Effector memory CD4-positive, alpha-beta T cell (primary cell): ENCODE data around the gene TMEM253.

Experiments used
- DNase-seq, 3 donors: peaks; one replicate each; pipeline ENCODE4 v3.0.0-alpha.2; 2020
- H3K27ac ChIP-seq: 2 replicates; pipeline ENCODE4 v1.7.0; 2013; ENCODE audit warnings: mild to moderate bottlenecking, low read length, moderate library complexity; ENCODE audit not compliant: insufficient read depth, poor library complexity, severe bottlenecking
- H3K27me3 ChIP-seq: replicated peaks from 2 replicates; pipeline ENCODE4 v1.7.0; 2013; ENCODE audit warnings: mild to moderate bottlenecking, low read length; ENCODE audit not compliant: insufficient read depth, control insufficient read depth, poor library complexity, severe bottlenecking
- H3K36me3 ChIP-seq: 2 replicates; pipeline ENCODE4 v1.7.0; 2013; ENCODE audit warnings: mild to moderate bottlenecking, low read length, moderate library complexity; ENCODE audit not compliant: control insufficient read depth, insufficient read depth
- H3K4me1 ChIP-seq: 2 replicates; pipeline ENCODE4 v1.7.0; 2013; ENCODE audit warnings: low read length, mild to moderate bottlenecking; ENCODE audit not compliant: control insufficient read depth, insufficient read depth, poor library complexity, severe bottlenecking
- H3K4me3 ChIP-seq: 2 replicates; pipeline ENCODE4 v1.7.0; 2013; ENCODE audit warnings: low read length, low read depth, mild to moderate bottlenecking; ENCODE audit not compliant: insufficient read depth, poor library complexity, severe bottlenecking
- H3K9me3 ChIP-seq: 2 replicates; pipeline ENCODE4 v1.7.0; 2013; ENCODE audit warnings: mild to moderate bottlenecking, low read length, moderate library complexity; ENCODE audit not compliant: control insufficient read depth

TMEM253 gene

DNA sequence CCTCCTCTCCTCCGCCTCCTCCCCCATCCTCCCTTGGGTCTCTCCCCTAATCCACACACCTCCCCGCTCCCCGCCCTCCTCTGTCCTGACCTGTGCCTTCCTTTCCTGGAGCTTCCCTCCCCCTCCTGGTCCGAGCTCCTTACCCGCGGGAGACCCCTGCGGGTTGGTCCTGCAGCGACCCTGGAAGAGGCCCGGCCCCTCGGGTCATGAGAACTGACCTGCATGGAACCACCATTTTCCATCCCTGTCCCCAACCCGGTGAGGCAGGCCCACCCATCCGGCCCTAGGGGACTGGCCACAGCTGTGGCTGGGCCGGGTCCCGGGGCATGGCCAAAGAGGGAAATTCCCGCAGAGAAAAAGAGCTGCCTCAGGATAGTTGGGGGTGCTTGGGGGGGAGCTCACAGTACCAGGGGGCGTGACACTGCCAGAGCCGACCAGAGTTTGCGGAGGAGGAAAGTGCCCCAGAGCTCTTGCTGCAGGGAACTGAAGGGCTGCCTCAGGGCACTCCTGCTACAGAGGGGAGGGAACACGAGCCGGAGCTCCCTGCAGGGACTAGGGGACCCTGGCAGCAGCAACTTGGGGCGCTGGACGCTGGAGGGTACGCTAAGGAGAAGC, 30.1 kb upstream of the TMEM253 start:
- Histone ChIP-seq H3K4me1 (peaks cover 35% of the 10 kb centered on the region), H3K27me3 (peaks cover 44% of the 10 kb centered on the region), H3K9me3 (no peaks in the 10 kb centered on the region), H3K36me3 (no peaks in the 10 kb centered on the region), H3K4me3 (peak overlapping the region; percentile 41), H3K27ac (no peak overlapping the region)
- DNase-seq = no peak

DNA sequence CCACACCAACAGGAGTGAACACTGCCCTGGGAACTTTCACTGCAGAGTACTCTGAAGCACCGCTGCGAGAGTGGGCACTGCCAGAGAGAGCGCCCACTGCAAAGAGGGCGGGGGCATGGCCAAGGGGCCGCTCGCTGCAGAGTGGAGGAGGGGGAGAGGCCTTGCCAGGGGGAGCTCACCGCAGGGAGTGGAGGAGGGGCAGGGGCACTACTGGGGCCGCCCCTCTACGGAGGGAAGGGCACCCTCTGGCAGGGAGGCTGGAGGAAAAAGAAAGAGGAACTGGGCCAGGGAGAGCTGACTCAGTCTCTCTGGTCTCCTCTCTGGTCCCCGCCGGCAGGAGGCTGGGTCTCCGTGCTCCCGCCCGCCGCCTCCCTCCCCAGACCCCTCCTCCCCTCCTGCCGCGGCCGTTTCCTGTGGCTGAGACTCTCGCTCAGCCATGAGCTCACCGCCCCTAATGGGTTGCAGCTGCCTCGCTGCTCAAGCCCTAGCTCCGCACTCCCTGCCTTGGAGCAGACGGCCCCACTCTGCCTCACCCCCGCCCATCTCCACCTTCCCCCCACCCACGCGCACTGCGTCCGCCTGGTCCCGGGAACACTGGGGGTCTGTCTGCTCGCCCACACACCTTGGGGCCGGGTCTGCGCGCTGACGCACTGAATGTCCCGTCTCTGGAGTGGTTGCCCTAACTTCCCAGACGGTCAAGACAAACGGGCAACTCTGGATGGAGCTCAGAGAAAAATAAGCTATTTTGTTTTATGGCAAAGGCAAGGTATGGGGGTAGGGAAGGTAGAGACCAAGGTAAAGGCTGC, 29.4 kb upstream of the TMEM253 start:
- H3K4me1 ChIP-seq = peaks cover 35% of the 10 kb centered on the region
- H3K27me3 ChIP-seq = peaks cover 44% of the 10 kb centered on the region
- peak; percentile 27 to 41 (median 34) for DNase-seq
- H3K27ac ChIP-seq = no peak overlapping the region
- H3K4me3 ChIP-seq = peak overlapping the region; percentile 41
- no peaks in the 10 kb centered on the region for H3K36me3 ChIP-seq
- no peaks in the 10 kb centered on the region for H3K9me3 ChIP-seq

DNA sequence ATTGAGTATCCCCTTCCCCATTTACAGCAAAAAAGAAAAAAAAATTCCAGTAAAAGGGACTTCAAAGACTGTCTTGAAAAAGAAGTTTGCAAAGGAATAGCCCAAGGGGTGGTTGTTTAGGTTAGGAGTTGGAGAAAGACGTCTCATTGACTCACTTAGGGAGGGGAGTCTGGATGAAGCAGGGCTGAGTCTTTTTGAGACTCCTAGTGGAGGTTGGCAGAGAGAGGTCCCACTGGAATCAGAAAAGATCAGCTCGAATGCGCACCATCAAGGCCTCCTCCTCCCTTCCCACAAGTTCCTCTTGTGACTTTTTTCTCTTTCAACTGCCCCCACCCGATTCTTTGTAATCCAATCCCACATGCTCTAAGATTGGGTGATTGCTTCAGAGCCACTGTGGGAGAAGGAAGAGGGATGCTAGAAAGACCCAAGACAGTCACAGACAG, 28.8 kb upstream of the TMEM253 start:
- peaks cover 35% of the 10 kb centered on the region for H3K4me1 ChIP-seq
- peaks cover 43% of the 10 kb centered on the region for H3K27me3 ChIP-seq
- no peaks in the 10 kb centered on the region for H3K9me3 ChIP-seq
- no peaks in the 10 kb centered on the region for H3K36me3 ChIP-seq
- H3K27ac ChIP-seq = no peak overlapping the region
- H3K4me3 ChIP-seq = peak overlapping the region; percentile 41
- DNase-seq = no peak

DNA sequence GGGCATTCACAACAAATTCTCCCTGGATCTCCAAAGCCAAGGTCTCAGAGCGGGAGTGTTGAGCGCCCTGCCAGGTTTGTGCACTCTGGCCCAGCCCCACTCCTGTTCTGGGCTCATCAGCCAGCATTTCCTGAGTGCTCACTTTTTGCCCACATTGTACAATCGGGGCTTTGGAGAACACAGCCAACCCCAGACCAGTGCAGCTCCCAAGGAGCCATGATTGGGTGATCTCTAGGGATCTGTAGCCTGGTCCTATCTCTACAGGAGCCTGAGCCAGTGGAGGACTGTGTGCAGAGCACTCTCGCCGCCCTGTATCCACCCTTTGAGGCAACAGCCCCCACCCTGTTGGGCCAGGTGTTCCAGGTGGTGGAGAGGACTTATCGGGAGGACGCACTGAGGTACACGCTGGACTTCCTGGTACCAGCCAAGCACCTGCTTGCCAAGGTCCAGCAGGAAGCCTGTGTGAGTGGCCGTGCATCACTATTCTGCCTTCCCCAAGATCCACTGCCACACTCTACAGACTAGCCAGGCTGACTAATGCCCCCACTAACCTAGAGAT, 28.0 kb upstream of the TMEM253 start:
- H3K4me3 ChIP-seq = no peak overlapping the region
- DNase-seq = no peak
- peaks cover 35% of the 10 kb centered on the region for H3K4me1 ChIP-seq
- H3K27ac ChIP-seq = no peak overlapping the region
- no peaks in the 10 kb centered on the region for H3K36me3 ChIP-seq
- no peaks in the 10 kb centered on the region for H3K9me3 ChIP-seq
- H3K27me3 ChIP-seq = peaks cover 38% of the 10 kb centered on the region

DNA sequence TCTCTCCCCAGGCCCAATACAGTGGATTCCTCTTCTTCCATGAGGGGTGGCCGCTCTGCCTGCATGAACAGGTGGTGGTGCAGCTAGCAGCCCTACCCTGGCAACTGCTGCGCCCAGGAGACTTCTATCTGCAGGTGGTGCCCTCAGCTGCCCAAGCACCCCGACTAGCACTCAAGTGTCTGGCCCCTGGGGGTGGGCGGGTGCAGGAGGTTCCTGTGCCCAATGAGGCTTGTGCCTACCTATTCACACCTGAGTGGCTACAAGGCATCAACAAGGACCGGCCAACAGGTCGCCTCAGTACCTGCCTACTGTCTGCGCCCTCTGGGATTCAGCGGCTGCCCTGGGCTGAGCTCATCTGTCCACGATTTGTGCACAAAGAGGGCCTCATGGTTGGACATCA, 26.9 kb upstream of the TMEM253 start:
- H3K27ac ChIP-seq = no peak overlapping the region
- no peaks in the 10 kb centered on the region for H3K36me3 ChIP-seq
- H3K27me3 ChIP-seq = peaks cover 29% of the 10 kb centered on the region
- peaks cover 28% of the 10 kb centered on the region for H3K4me1 ChIP-seq
- no peaks in the 10 kb centered on the region for H3K9me3 ChIP-seq
- no peak for DNase-seq
- no peak overlapping the region for H3K4me3 ChIP-seq

DNA sequence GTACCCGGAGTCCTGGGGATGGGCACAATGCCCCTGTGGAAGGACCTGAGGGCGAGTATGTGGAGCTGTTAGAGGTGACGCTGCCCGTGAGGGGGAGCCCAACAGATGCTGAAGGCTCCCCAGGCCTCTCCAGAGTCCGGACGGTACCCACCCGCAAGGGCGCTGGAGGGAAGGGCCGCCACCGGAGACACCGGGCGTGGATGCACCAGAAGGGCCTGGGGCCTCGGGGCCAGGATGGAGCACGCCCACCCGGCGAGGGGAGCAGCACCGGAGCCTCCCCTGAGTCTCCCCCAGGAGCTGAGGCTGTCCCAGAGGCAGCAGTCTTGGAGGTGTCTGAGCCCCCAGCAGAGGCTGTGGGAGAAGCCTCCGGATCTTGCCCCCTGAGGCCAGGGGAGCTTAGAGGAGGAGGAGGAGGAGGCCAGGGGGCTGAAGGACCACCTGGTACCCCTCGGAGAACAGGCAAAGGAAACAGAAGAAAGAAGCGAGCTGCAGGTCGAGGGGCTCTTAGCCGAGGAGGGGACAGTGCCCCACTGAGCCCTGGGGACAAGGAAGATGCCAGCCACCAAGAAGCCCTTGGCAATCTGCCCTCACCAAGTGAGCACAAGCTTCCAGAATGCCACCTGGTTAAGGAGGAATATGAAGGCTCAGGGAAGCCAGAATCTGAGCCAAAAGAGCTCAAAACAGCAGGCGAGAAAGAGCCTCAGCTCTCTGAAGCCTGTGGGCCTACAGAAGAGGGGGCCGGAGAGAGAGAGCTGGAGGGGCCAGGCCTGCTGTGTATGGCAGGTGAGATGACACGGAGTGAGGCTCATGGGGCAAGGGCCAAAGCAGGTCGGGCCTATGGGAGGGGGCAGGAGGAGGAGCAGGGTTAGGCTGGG, 26.2 kb upstream of the TMEM253 start:
- Histone ChIP-seq H3K4me1 (peaks cover 21% of the 10 kb centered on the region), H3K27ac (no peak overlapping the region), H3K9me3 (no peaks in the 10 kb centered on the region), H3K36me3 (no peaks in the 10 kb centered on the region), H3K27me3 (peaks cover 22% of the 10 kb centered on the region), H3K4me3 (no peak overlapping the region)
- DNase-seq = no peak

DNA sequence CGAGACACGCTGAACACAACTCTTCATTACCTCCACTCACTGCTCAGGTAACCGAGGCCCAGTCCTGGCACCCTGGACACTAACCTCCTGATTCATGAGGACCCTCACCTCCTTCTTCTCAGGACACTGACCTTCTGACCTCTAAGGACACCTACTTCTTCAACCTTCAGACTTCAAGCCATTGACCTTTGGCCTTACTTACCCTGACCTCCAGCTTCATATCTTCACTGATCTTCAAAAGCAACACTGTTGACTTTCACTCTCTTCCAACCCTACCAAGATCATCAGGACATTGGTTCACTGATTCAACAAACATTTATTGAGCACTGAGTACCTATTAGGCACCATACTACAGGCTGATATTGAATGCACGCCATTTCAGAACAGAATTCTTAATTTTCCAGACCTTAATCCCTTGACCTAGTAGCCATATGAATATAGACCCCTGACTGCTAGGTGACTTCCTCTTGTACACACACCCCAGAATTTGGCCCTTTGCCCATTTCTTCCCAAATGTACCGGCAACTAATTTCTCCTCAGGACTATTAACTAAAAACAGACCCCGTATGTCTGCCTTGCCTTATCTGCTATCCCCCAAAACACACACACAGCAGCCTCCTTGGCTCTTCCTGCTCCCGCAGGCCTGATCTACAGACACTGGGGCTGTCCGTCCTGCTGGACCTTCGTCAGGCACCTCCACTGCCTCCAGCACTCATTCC, 25.0 kb upstream of the TMEM253 start:
- no peak overlapping the region for H3K27ac ChIP-seq
- peaks cover 12% of the 10 kb centered on the region for H3K27me3 ChIP-seq
- no peaks in the 10 kb centered on the region for H3K36me3 ChIP-seq
- no peak for DNase-seq
- no peaks in the 10 kb centered on the region for H3K9me3 ChIP-seq
- H3K4me1 ChIP-seq = peaks cover 11% of the 10 kb centered on the region
- H3K4me3 ChIP-seq = no peak overlapping the region

DNA sequence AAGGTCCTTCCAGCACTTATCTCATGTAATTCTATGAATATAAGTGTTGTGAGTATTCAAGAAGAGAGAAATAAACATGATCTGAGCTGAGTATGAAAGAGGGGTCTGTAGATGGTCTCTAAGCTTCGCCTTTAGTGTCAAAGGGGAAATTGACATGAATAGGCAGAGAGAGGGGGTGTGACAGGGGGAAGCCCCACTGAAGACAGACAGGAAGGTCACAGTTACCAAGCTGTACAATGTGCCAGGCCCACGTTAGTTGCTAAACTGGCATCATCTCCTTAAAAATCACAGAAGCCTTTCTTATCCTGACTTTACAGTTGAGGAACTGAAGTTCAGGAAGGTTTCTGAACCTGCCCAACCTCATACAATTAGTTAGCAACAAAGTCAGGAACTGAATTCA, 23.2 kb upstream of the TMEM253 start:
- Histone ChIP-seq H3K4me3 (no peak overlapping the region), H3K4me1 (no peaks in the 10 kb centered on the region), H3K27me3 (no peaks in the 10 kb centered on the region), H3K9me3 (no peaks in the 10 kb centered on the region), H3K36me3 (no peaks in the 10 kb centered on the region), H3K27ac (no peak overlapping the region)
- no peak for DNase-seq

DNA sequence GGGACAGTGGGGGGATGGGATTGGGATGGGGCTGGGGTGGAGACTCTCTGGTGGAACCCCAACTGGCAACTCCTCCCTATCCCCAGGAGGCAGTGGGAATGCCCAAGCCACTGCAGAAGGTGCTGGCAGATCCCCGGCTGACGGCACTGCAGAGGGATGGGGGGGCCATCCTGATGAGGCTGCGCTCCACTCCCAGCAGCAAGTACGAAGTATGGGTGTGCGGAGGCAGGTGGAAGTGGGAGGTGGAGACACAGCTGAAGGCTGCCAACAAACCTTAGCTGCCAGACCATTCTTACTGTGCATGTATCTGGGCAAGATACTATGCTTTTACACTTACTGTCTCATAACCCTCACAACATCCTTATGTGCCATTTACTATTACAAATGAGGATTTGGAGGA, 22.6 kb upstream of the TMEM253 start:
- H3K27me3 ChIP-seq = no peaks in the 10 kb centered on the region
- H3K36me3 ChIP-seq = no peaks in the 10 kb centered on the region
- DNase-seq = no peak
- no peak overlapping the region for H3K27ac ChIP-seq
- H3K4me1 ChIP-seq = no peaks in the 10 kb centered on the region
- H3K4me3 ChIP-seq = no peak overlapping the region
- no peaks in the 10 kb centered on the region for H3K9me3 ChIP-seq
